GM06990 (cell line): ENCODE measurements around the gene LAMA2.

ENCODE experiments used
- DNase-seq: peaks from one replicate; pipeline ENCODE4 v3.0.0-alpha.2; 2011; ENCODE audit not compliant: insufficient read length; ENCODE audit errors: extremely low read depth
- H3K27me3 ChIP-seq: replicated peaks from 2 replicates; pipeline ENCODE4 v1.6.0; 2011; ENCODE audit warnings: low read length; ENCODE audit not compliant: control insufficient read depth, insufficient read depth
- H3K36me3 ChIP-seq: 2 replicates; pipeline ENCODE4 v1.5.1; 2011; ENCODE audit warnings: low read length; ENCODE audit not compliant: control insufficient read depth, insufficient read depth
- H3K4me3 ChIP-seq: replicated peaks from 2 replicates; pipeline ENCODE4 v1.5.1; 2011; ENCODE audit warnings: low read depth, mild to moderate bottlenecking, control low read depth, low read length
- TF ChIP-seq, protein P1 (sequence below): IDR thresholded peaks from 2 replicates; pipeline ENCODE4 v1.5.1; 2011; ENCODE audit warnings: low read length, control low read depth, mild to moderate bottlenecking, inconsistent platforms; ENCODE audit not compliant: insufficient read depth, poor library complexity, severe bottlenecking

The LAMA2 gene

DNA sequence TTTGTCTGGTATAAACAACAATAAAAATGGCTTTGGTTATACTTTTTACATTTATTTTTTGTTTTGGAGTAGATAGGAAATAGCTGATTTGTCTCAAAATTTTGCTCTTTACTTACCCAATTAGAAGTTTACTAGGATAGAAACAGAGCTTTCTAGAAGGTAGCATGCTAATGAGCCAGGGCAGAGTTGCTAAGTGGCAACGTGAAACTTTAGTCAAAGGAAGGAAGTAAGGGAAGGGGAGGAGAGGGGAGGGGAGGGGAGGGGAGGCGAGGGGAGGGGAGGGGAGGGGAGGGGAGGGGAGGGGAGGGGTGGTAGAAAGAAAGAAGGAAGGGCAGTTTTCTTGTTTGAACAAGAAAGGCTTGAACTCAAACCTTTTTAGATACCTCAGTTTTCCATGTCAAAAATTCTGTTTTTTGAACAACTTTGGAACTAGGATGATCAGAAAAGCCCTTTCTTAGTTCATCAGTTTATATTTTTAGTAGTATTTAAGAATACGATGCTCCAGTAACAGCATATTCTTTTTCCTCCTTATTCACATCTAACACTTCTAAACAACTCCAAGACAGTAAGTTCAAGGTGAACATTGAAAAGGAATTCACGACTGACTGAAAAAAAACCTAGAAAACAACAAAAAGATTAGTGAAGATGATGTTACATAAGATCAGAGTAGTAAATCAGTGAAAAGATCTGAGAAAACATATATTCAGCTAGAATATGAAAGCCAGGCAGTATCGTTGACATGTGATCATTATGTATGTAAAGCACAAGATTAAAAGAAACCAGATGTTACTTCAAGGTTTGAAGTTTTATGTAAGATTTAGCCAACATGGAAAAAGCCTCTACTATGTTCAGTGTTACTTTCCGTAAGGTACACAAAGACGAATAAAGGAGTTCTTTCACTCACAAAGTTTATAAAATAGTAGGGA, 563.6 kb downstream of the LAMA2 start:
- no peaks in the 10 kb centered on the region; the same call in 1 of the 2 replicates for H3K27me3 ChIP-seq
- DNase-seq, result no peak
- TF ChIP-seq, protein P1, sequence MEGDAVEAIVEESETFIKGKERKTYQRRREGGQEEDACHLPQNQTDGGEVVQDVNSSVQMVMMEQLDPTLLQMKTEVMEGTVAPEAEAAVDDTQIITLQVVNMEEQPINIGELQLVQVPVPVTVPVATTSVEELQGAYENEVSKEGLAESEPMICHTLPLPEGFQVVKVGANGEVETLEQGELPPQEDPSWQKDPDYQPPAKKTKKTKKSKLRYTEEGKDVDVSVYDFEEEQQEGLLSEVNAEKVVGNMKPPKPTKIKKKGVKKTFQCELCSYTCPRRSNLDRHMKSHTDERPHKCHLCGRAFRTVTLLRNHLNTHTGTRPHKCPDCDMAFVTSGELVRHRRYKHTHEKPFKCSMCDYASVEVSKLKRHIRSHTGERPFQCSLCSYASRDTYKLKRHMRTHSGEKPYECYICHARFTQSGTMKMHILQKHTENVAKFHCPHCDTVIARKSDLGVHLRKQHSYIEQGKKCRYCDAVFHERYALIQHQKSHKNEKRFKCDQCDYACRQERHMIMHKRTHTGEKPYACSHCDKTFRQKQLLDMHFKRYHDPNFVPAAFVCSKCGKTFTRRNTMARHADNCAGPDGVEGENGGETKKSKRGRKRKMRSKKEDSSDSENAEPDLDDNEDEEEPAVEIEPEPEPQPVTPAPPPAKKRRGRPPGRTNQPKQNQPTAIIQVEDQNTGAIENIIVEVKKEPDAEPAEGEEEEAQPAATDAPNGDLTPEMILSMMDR, result no peak
- H3K4me3 ChIP-seq, result no peak overlapping the region
- no peaks in the 10 kb centered on the region for H3K36me3 ChIP-seq

DNA sequence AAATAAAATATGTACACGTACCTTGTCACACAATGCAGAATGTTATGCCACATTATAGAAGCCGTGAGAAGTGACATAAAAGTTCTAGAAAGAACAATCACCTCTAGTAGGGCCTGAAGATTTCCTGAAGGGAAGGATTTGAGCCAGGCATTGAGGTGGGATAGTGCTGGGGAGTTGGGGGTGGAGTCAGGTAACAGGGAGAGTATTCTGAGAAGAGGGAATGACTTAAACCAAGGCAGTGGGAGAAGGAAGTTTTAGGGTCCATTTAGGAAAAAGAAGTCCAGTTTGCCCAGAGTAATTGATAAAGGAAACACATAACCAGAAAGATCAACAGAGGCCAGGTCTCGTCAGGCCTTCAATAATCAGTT, 564.2 kb downstream of the LAMA2 start:
- TF ChIP-seq, protein P1, result no peak
- no peaks in the 10 kb centered on the region for H3K36me3 ChIP-seq
- DNase-seq, result no peak
- H3K4me3 ChIP-seq, result no peak overlapping the region
- no peaks in the 10 kb centered on the region; the same call in none of the 2 replicates for H3K27me3 ChIP-seq

DNA sequence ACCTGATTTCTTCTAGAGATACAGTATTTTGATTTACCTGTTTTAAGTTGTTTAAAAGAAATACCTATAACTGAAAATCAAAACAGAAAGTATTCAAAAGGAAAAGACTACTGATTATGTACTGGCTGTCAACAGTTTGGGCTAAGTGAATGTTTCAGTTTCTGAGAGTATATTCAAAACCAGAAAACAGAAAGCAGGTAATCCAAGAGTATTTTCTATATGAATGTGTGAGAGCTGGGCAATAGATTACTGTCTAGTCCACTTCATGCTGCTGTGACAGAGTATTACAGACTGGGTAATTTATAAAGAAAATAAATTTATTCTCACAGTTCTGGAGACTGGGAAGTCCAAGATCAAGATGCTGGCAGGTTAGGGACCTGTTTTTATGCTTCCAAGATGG, 566.0 kb downstream of the LAMA2 start:
- Histone ChIP-seq H3K27me3 (no peaks in the 10 kb centered on the region; the same call in none of the 2 replicates), H3K4me3 (no peak overlapping the region), H3K36me3 (no peaks in the 10 kb centered on the region)
- TF ChIP-seq, protein P1, result no peak
- peak; percentile 48 for DNase-seq

DNA sequence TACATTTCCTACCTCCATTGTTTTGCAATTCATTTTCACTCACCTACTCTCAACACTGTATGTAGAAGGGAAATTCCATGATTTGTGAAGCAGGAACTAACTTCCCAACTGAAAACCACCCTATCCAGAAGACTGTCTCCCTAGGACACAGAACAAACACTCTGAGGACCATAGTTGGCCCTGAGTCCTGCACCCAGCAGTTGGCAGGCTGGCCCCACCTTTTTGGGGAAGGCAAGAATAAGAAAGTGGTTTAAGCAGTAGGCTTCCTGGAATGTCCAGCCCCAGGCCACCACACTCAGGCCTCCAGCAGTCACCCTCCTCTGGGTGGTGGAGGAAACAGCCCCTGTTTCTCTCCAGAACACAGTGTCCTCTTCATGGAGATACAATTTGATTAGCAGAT, 568.2 kb downstream of the LAMA2 start:
- TF ChIP-seq, protein P1, result no peak
- Histone ChIP-seq H3K27me3 (no peaks in the 10 kb centered on the region; the same call in none of the 2 replicates), H3K4me3 (no peak overlapping the region), H3K36me3 (no peaks in the 10 kb centered on the region)
- DNase-seq, result no peak

DNA sequence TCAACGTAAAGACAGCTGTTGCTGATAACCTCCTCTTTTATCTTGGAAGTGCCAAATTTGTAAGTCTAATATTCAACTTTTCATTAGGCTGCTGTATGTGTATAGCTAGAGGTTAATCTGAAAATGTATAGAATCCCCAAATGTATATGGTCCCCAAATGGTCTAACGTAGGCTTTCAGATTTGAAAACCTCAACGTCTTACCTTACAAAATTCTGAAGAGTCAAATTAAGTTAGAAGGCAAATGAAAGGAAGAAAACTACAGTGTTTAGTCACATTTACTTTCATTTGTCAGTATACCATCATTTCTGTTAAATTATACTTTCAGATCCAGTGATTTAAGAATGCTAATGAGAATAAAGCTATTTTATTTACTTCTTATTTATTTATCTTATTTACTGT, 570.1 kb downstream of the LAMA2 start:
- H3K27me3 ChIP-seq, result no peaks in the 10 kb centered on the region; the same call in none of the 2 replicates
- H3K4me3 ChIP-seq, result no peak overlapping the region
- DNase-seq, result no peak
- TF ChIP-seq, protein P1, result no peak
- no peaks in the 10 kb centered on the region for H3K36me3 ChIP-seq
